ENCODE measurements around the gene DNER. TPM values are rescaled to one million over a fixed set of nuclear protein-coding genes. Genes with fewer than 3 reads are reported as not detected.
A peak's percentile ranks its signal among the peaks of the same experiment; 100 is the strongest.

Gene DNER
- total and polyA plus RNA-seq, 2 of the 13 experiments (the other 11 are each of a cell fraction or from before 2014, with no cell fraction given), result not detected

GRCh38 chr2:229714736-229715541, 584 bp upstream of the DNER start (continued):
- TF ChIP-seq ATF7-NPFF (CRISPR knock-in tag; IDR thresholded peaks at IDR 0.05; ENCODE audit: low read depth) (peak; percentile 67; the same call in 1 of the 2 replicates), NFATC3 (CRISPR knock-in tag; IDR thresholded peaks at IDR 0.05) (no peak), SMARCE1 (IDR thresholded peaks at IDR 0.05; ENCODE audit: borderline replicate concordance) (no peak), ZNF343 (CRISPR knock-in tag; IDR thresholded peaks at IDR 0.05) (no peak), ZBED4 (CRISPR knock-in tag; IDR thresholded peaks at IDR 0.05; ENCODE audit: borderline replicate concordance) (peak; percentile 79; the same call in 1 of the 2 replicates), KLF12 (CRISPR knock-in tag; IDR thresholded peaks at IDR 0.05; ENCODE audit: borderline replicate concordance) (no peak), RFXANK (CRISPR knock-in tag; IDR thresholded peaks at IDR 0.05) (no peak), ZMYM2 (CRISPR knock-in tag; IDR thresholded peaks at IDR 0.05) (no peak), ZNF704 (CRISPR knock-in tag; IDR thresholded peaks at IDR 0.05; ENCODE audit: borderline replicate concordance) (no peak), IRF2 (CRISPR knock-in tag; IDR thresholded peaks at IDR 0.05) (peak; percentile 65; the same call in 1 of the 2 replicates), MEF2D (CRISPR knock-in tag; IDR thresholded peaks at IDR 0.05) (peak; percentile 56; the same call in 1 of the 2 replicates), MEIS2 (CRISPR knock-in tag; IDR thresholded peaks at IDR 0.05) (0 out of 2 replicates have a peak, but pooled peaks have one; percentile 27), SYNCRIP (IDR thresholded peaks at IDR 0.05; ENCODE audit: insufficient read depth, low read depth, low read length) (no peak), ZKSCAN1 (IDR thresholded peaks at IDR 0.05; ENCODE audit: low read length) (no peak), ZNF616 (CRISPR knock-in tag; IDR thresholded peaks at IDR 0.05; ENCODE audit: low read depth) (peak; percentile 85), NFRKB (IDR thresholded peaks at IDR 0.05) (no peak), HNF4A (CRISPR knock-in tag; IDR thresholded peaks at IDR 0.05) (no peak), FLYWCH1 (CRISPR knock-in tag; IDR thresholded peaks at IDR 0.05) (no peak), TAF15 (IDR thresholded peaks at IDR 0.05; ENCODE audit: low read depth, low read length, poor library complexity, severe bottlenecking) (no peak), ZFP36L1 (CRISPR knock-in tag; IDR thresholded peaks at IDR 0.05) (no peak), ZNF784 (CRISPR knock-in tag; IDR thresholded peaks at IDR 0.05; ENCODE audit: borderline replicate concordance) (no peak), ZNF234 (CRISPR knock-in tag; conservative IDR thresholded peaks at IDR 0.05) (no peak), PBX3 (CRISPR knock-in tag; IDR thresholded peaks at IDR 0.05; ENCODE audit: borderline replicate concordance) (no peak), NRL (CRISPR knock-in tag; IDR thresholded peaks at IDR 0.05; ENCODE audit: borderline replicate concordance) (0 out of 2 replicates have a peak, but pooled peaks have one; percentile 37)

All from HepG2 (cell line).